ENCODE data around the gene C20orf141. TPM values are rescaled to one million over a fixed set of nuclear protein-coding genes. Genes with fewer than 3 reads are reported as not detected.
A peak's percentile ranks its signal among the peaks of the same experiment; 100 is the strongest.
"Not testable (repeated sequence)": the region's sequence is repeated elsewhere in the genome, so short reads cannot be mapped to it uniquely, and the experiment has no call there.

The C20orf141 gene, protein sequence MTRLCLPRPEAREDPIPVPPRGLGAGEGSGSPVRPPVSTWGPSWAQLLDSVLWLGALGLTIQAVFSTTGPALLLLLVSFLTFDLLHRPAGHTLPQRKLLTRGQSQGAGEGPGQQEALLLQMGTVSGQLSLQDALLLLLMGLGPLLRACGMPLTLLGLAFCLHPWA
- total RNA-seq (not detected), polyA plus RNA-seq (not detected)
- long read RNA-seq, donor 1 = 0 reads
- long read RNA-seq, donor 2 = 0 reads
- long read RNA-seq, donor 3 = 0 reads
- long read RNA-seq, donor 4 = 0 reads

DNA sequence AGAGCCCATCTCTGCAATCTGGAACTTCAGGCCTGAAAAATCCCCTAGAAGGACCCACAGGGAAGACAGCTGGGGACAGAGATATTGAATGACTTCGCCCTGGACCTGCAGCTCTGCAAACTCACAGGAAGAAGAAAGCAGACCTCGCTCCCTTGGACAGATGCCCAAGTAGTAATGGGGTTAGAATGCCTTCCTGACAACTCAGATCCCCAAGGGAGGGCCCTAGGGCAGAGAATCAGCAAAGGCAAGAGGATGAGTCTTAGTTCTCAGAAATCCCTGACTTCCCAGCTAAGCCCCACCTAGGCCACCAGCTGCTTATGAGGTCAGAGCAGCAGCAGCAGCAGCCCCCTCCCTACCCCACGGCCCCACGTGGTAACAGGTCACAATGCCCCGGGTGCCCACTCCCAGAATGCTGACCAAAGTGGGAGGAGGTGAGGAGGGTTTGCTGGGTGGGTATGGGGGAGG, at the start of gene C20orf141:
Gene C20orf141 (plus strand): TSS at position 401 of the 465 bp plus-strand sequence. CDS start 198 bp downstream, outside the sequence.
- ATAC-seq = peak; percentile 11 to 49
- H3K27me3 ChIP-seq (ENCODE audit: control insufficient read depth, insufficient read depth) = no peaks in the 10 kb centered on the region
- intact Hi-C loops (cut with DNase I) = no loop called here
- no peaks in the 10 kb centered on the region for H3K9me3 ChIP-seq (ENCODE audit: control insufficient read depth, low read length)
- 25% methylated on average over 5 of the region's 5 CpGs for WGBS
- no peak for DNase-seq
- H3K4me1 ChIP-seq (ENCODE audit: control insufficient read depth, insufficient read depth, low read length) = no peaks in the 10 kb centered on the region
- H3K27ac ChIP-seq (ENCODE audit: low read length) = no peak within 1 kb of the TSS
- no peak within 1 kb of the TSS for H3K4me3 ChIP-seq (ENCODE audit: low read length)

DNA sequence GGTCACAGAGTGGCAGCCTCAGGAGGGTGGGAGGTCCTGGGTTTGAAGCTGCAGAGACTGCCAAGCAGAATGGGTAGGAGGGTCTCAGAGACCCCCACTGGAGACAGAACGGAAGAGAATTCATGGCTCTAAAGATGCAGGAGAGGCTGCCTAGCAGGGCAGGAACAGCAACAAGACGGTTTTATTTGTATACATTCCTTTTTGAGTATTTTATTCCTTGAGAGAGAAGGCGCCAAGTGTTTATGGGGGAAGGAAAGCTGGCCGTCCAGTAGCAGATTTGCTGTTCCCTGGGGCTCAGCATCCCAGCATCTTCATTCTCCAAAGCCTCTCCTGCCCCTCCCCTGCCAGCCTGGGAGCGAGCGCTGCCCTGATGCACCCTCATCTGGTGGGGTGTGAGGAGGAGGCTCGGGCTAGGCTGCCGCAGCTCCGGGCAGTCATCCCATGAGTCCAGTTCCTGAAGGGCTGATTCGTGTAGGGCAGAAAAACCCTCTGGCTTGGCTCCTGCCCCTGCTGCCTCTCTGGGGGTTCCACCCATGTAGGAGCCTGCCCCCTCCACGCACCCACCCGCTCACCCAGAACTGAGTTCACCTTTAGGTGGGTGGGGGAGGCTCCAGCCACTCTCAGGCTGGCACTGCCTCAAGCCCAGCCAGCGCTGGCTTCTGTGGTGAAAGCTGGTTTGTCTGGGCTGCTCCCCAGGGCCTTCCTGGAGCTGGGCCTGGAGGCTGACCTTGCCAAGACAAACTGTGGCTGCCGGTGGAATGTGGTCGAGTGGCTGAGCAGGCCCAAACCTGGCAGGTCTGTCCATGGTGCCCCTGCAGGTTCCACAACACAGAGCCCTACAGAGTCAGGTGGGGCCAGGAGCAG, 46.8 kb upstream of the C20orf141 start:
- Histone ChIP-seq H3K27ac (ENCODE audit: low read length) (no peak overlapping the region), H3K4me3 (ENCODE audit: low read length) (no peak overlapping the region), H3K27me3 (ENCODE audit: control insufficient read depth, insufficient read depth) (no peaks in the 10 kb centered on the region), H3K4me1 (ENCODE audit: control insufficient read depth, insufficient read depth, low read length) (no peaks in the 10 kb centered on the region), H3K9me3 (ENCODE audit: control insufficient read depth, low read length) (no peaks in the 10 kb centered on the region)
- ATAC-seq (peak; percentile 83 to 89), DNase-seq (peak; percentile 62 to 83 (median 82))
- intact Hi-C loops (cut with DNase I) = no loop called here
- WGBS = 43% methylated on average over 15 of the region's 15 CpGs

DNA sequence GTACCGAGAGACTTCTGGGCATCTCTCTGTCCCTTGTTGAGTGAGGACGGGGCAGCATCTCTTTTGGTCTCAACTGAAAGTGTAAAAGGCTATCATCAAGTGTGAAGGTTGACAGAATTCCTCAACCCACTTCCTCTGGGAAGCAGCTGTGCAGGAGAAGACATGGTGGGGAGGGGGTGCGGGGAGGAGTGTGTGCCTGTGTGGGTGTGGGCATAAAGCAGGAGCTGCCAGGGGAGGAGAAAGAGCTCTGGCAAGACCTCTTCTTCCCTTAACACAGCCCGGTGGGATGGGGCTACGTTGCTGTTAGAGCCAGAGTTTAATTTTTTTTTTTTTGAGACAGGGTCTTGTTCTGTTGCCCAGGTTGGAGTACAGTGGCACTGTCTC, 46.2 kb upstream of the C20orf141 start:
- ATAC-seq = peak; percentile 17 to 32
- intact Hi-C loops (cut with DNase I) = no loop called here
- no peak overlapping the region for H3K4me3 ChIP-seq (ENCODE audit: low read length)
- H3K4me1 ChIP-seq (ENCODE audit: control insufficient read depth, insufficient read depth, low read length) = no peaks in the 10 kb centered on the region
- H3K9me3 ChIP-seq (ENCODE audit: control insufficient read depth, low read length) = no peaks in the 10 kb centered on the region
- H3K27me3 ChIP-seq (ENCODE audit: control insufficient read depth, insufficient read depth) = no peaks in the 10 kb centered on the region
- DNase-seq = no peak
- WGBS = 45% methylated on average over 5 of the region's 5 CpGs
- H3K27ac ChIP-seq (ENCODE audit: low read length) = no peak overlapping the region

DNA sequence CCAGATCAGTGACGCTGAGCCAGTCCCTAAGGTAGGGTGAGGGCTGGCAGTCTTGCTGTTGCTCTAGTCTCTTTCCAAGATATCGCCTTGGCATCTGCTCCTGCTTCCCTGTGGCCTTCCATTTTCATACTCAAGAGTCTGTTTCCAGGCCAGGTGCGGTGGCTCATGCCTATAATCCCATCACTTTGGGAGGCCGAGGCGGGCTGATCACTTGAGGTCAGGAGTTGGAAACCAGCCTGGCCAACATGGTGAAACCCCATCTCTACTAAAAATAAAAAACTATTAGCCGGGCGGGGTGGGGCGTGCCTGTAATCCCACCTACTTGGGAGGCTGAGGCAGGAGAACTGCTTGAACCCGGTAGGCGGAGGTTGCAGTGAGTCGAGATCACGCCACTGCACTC, 44.7 kb upstream of the C20orf141 start:
- H3K27ac ChIP-seq (ENCODE audit: low read length); ATAC-seq; H3K27me3 ChIP-seq (ENCODE audit: control insufficient read depth, insufficient read depth): not testable (repeated sequence)

DNA sequence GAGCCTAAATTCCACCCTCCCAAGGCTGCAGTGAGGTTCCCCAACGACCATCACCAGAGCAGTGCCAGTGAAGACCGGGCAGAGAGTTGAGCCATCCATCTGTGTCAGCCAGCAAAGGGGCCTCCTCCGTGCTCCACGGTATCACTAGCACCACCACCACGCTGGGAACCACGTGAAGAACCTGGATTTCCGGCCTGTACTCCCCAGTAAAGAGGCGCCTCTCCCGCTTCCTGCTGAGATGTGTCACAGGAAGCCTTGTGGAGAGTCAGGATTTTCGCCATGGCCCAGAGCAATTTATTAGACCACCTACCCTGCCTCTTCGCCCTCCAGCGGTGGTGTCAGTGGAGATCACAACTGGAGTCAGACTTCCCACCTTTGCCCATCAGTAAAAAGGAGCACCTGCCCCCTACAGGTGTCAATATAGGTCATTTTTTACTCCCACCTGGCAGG, 43.1 kb upstream of the C20orf141 start:
- ATAC-seq (peak in 1 of 2 donors; percentile 58), DNase-seq (no peak)
- Histone ChIP-seq H3K4me1 (ENCODE audit: control insufficient read depth, insufficient read depth, low read length) (no peaks in the 10 kb centered on the region), H3K27ac (ENCODE audit: low read length) (no peak overlapping the region), H3K9me3 (ENCODE audit: control insufficient read depth, low read length) (no peaks in the 10 kb centered on the region), H3K27me3 (ENCODE audit: control insufficient read depth, insufficient read depth) (no peaks in the 10 kb centered on the region), H3K4me3 (ENCODE audit: low read length) (no peak overlapping the region)
- 34% methylated on average over 12 of the region's 12 CpGs for WGBS
- intact Hi-C loops (cut with DNase I) = no loop called here

More for the DNA sequence above, 44.7 kb upstream of the C20orf141 start:
- DNase-seq; intact Hi-C loops (cut with DNase I); H3K9me3 ChIP-seq (ENCODE audit: control insufficient read depth, low read length); H3K4me1 ChIP-seq (ENCODE audit: control insufficient read depth, insufficient read depth, low read length); H3K4me3 ChIP-seq (ENCODE audit: low read length): not testable (repeated sequence)
- 93% methylated on average over 12 of the region's 12 CpGs for WGBS

DNA sequence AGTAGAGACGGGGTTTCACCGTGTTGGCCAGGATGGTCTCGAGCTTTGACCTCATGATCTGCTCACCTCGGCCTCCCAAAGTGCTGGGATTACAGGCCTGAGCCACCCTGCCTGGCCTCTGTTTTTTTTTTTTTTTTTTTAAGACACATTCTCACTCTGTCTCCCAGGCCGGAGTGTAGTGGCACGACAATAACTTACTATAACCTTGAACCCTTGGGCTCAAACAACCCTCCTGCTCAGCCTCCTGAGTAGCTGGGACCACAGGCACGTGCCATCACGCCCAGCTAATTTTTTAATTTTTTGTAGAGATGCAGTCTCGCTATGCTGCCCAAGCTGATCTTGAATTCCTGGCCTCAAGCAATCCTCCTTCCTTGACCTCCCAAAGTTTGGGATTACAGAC, 41.0 kb upstream of the C20orf141 start:
- Histone ChIP-seq H3K9me3 (ENCODE audit: control insufficient read depth, low read length) (no peaks in the 10 kb centered on the region), H3K27ac (ENCODE audit: low read length) (no peak overlapping the region), H3K27me3 (ENCODE audit: control insufficient read depth, insufficient read depth) (no peaks in the 10 kb centered on the region), H3K4me3 (ENCODE audit: low read length) (no peak overlapping the region), H3K4me1 (ENCODE audit: control insufficient read depth, insufficient read depth, low read length) (no peaks in the 10 kb centered on the region)
- 91% methylated on average over 9 of the region's 9 CpGs for WGBS
- ATAC-seq = no peak
- intact Hi-C loops (cut with DNase I) = no loop called here
- no peak for DNase-seq

DNA sequence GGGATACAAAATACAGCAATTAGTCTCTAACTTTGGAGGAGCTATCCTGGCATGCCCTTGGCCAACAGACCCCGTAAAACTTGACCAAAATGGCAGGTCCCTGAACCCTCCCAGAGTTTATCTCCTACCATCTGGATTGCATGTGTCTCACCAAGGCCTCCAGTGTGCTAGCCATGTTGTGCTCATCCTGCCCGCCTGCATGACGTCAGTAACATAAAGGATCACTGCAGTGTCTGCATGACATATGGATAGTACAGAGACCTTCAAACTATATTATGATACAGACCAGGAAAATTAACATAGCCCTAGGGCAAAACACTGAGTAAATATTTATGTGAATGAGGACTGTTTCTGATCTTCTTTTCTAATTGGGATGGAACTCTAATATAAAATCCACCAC, 39.6 kb upstream of the C20orf141 start:
- no peak for DNase-seq
- no peaks in the 10 kb centered on the region for H3K27me3 ChIP-seq (ENCODE audit: control insufficient read depth, insufficient read depth)
- no peak overlapping the region for H3K27ac ChIP-seq (ENCODE audit: low read length)
- no peaks in the 10 kb centered on the region for H3K9me3 ChIP-seq (ENCODE audit: control insufficient read depth, low read length)
- no peaks in the 10 kb centered on the region for H3K4me1 ChIP-seq (ENCODE audit: control insufficient read depth, insufficient read depth, low read length)
- no peak overlapping the region for H3K4me3 ChIP-seq (ENCODE audit: low read length)
- WGBS = 87% methylated on average over 3 of the region's 3 CpGs
- no peak for ATAC-seq
- intact Hi-C loops (cut with DNase I) = no loop called here

DNA sequence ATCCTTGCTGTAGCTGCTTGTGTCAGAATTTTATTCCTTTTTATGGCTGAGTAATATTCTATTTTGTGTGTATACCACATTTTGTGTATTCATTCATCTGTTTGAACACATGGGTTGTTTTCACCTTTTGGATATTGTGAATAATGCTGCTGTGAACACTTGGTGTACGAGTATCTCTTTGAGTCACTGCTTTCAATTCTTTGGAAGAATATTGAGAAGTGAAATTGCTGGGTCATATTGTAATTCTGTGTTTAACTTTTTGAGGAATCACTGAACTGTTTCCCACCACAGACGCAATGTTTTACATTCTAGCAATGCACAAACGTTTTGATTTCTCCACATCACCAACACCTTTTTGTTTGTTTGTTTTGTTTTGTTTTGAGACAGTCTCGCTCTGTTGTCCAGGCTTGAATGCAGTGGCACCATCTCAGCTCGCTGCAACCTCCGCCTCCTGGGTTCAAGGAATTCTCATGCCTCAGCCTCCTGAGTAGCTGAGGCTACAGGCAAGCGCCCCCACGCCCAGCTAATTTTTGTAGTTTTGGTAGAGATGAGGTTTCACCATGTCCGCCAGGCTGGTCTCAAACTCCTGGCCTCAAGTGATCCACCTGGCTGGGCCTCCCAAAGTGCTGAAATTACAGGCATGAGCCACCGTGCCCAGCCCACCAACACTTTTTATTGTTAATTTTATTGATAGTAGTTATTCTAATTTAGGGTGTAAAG, 36.0 kb upstream of the C20orf141 start:
- WGBS = 82% methylated on average over 10 of the region's 10 CpGs
- ATAC-seq = no peak
- intact Hi-C loops (cut with DNase I) = no loop called here
- no peaks in the 10 kb centered on the region for H3K4me1 ChIP-seq (ENCODE audit: control insufficient read depth, insufficient read depth, low read length)
- H3K4me3 ChIP-seq (ENCODE audit: low read length) = no peak overlapping the region
- DNase-seq = no peak
- no peaks in the 10 kb centered on the region for H3K27me3 ChIP-seq (ENCODE audit: control insufficient read depth, insufficient read depth)
- no peaks in the 10 kb centered on the region for H3K9me3 ChIP-seq (ENCODE audit: control insufficient read depth, low read length)
- no peak overlapping the region for H3K27ac ChIP-seq (ENCODE audit: low read length)

DNA sequence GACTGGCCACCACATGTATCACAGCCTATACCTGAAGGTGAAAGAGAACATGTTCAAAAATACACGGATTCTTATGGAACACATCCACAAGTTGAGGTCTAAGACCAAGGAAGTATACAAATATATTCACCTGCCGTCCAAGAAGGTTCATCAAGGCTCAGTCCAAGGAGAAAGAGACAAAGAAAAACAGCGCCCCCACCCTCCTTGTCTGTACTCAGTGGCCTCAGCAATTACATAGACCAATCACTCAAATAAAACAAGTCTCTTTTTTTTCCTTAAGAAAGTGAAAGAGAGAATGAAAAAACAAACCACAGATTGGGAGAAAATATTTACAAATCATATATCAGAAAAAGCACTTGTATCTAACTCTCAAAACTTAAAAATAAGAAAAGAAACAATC, 33.8 kb upstream of the C20orf141 start:
- intact Hi-C loops (cut with DNase I) = no loop called here
- no peak for DNase-seq
- H3K9me3 ChIP-seq (ENCODE audit: control insufficient read depth, low read length) = no peaks in the 10 kb centered on the region
- H3K27ac ChIP-seq (ENCODE audit: low read length) = no peak overlapping the region
- no peaks in the 10 kb centered on the region for H3K27me3 ChIP-seq (ENCODE audit: control insufficient read depth, insufficient read depth)
- no peak for ATAC-seq
- WGBS = 30% methylated on average over 3 of the region's 3 CpGs
- H3K4me3 ChIP-seq (ENCODE audit: low read length) = no peak overlapping the region
- no peaks in the 10 kb centered on the region for H3K4me1 ChIP-seq (ENCODE audit: control insufficient read depth, insufficient read depth, low read length)

DNA sequence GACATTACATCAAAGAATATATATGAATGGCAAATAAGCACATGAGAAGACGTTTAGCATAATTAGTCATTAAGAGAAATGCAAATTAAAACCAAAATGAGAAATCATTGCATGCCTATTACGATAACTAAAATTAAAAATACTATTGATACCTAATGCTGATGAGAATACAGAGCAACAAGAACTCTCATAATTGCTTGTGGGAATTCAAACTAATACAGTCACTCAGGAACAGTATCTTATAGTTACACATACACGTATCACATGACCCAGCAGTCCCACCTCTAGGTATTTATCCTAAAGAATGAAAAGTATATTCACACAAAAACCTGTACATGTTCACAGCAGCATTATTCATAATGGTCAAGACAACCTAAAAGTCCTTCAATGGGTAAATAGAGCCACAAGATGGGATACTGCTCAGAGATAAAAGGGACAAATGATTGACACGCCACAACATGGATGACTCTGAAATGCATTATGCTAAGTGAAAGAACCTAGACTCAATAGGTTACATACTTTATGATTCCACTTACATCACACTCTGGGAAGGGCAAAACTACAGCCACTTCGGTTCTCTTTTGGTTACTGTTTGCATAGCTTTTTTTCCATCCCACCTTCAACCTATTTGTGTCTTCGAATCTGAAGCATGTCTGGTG, 30.8 kb upstream of the C20orf141 start:
- H3K27ac ChIP-seq (ENCODE audit: low read length) = no peak overlapping the region
- WGBS = 83% methylated on average over 6 of the region's 6 CpGs
- no peaks in the 10 kb centered on the region for H3K9me3 ChIP-seq (ENCODE audit: control insufficient read depth, low read length)
- intact Hi-C loops (cut with DNase I) = no loop called here
- ATAC-seq = no peak
- no peak for DNase-seq
- no peaks in the 10 kb centered on the region for H3K27me3 ChIP-seq (ENCODE audit: control insufficient read depth, insufficient read depth)
- no peaks in the 10 kb centered on the region for H3K4me1 ChIP-seq (ENCODE audit: control insufficient read depth, insufficient read depth, low read length)
- no peak overlapping the region for H3K4me3 ChIP-seq (ENCODE audit: low read length)
